PC-9 (cell line): ENCODE measurements around the gene EPGN. TPM values are rescaled to one million over a fixed set of nuclear protein-coding genes. Genes with fewer than 3 reads are reported as not detected.

Experiments used
- BruUV-seq: library from RNA; stranded (reverse); fragments of 400-500 nt; replicated peaks from 2 replicates; lab custom pipeline; 2021; lab: Mats Ljungman, UMichigan
- CTCF ChIA-PET: fragments of 300-600 bp; sonication (Branson Sonifier 250); formaldehyde crosslinking; loops from one replicate; lab custom pipeline; 2022; ENCODE audit warnings: antibody characterized with exemption; lab: Charles Lee
- POLR2A ChIA-PET: fragments of 300-600 bp; sonication (Branson Sonifier 250); formaldehyde crosslinking; loops from one replicate; lab custom pipeline; 2022; ENCODE audit warnings: antibody characterized with exemption; ENCODE audit not compliant: unreplicated experiment; lab: Charles Lee
- DNase-seq, 2 experiments: peaks; one replicate each; pipeline versions ENCODE4 v3.0.0 to v3.0.0-alpha.2; 2015 to 2022; ENCODE audit warnings: mixed read lengths in 1 of 2
- H2AFZ ChIP-seq: fragments of 200-600 bp; sonication (generic); 2 replicates; pipeline ENCODE4 v1.8.1; 2017; ENCODE audit warnings: antibody characterized with exemption
- H3F3A ChIP-seq: fragments of 200-600 bp; sonication (generic); 2 replicates; pipeline ENCODE4 v1.8.1; 2017; ENCODE audit warnings: antibody characterized with exemption, mild to moderate bottlenecking, low read depth; ENCODE audit not compliant: insufficient read depth
- H3K27ac ChIP-seq: fragments of 200-600 bp; sonication (generic); 2 replicates; pipeline ENCODE4 v1.6.1; 2016; ENCODE audit warnings: mixed run types
- H3K27me3 ChIP-seq: fragments of 200-600 bp; sonication (generic); 2 replicates; pipeline ENCODE4 v1.6.1; 2016; ENCODE audit warnings: low read depth, mixed run types; ENCODE audit not compliant: insufficient read depth
- H3K36me3 ChIP-seq: fragments of 200-600 bp; sonication (generic); 2 replicates; pipeline ENCODE4 v1.6.1; 2016; ENCODE audit warnings: low read depth, mixed run types
- H3K4me1 ChIP-seq: fragments of 200-600 bp; sonication (generic); replicated peaks from 2 replicates; pipeline ENCODE4 v1.6.1; 2016; ENCODE audit warnings: mixed run types; ENCODE audit not compliant: insufficient read depth
- H3K4me2 ChIP-seq: fragments of 200-600 bp; sonication (generic); 2 replicates; pipeline ENCODE4 v1.6.1; 2017; ENCODE audit warnings: mixed run types
- H3K4me3 ChIP-seq: fragments of 200-600 bp; sonication (generic); 2 replicates; pipeline ENCODE4 v1.6.1; 2016; ENCODE audit warnings: mixed run types
- H3K79me2 ChIP-seq: fragments of 200-600 bp; sonication (generic); 2 replicates; pipeline ENCODE4 v1.6.1; 2017; ENCODE audit warnings: low read depth, mixed run types
- H3K9me2 ChIP-seq: fragments of 200-600 bp; sonication (generic); 2 replicates; pipeline ENCODE4 v1.8.1; 2017; ENCODE audit warnings: mild to moderate bottlenecking; ENCODE audit not compliant: insufficient read depth
- H3K9me3 ChIP-seq: fragments of 200-600 bp; sonication (generic); 2 replicates; pipeline ENCODE4 v1.8.1; 2016; ENCODE audit warnings: low read depth; ENCODE audit not compliant: insufficient read depth
- H4K20me1 ChIP-seq: fragments of 200-600 bp; sonication (generic); 2 replicates; pipeline ENCODE4 v1.8.1; 2017; ENCODE audit not compliant: insufficient read depth
- EZH2 ChIP-seq: fragments of 200-600 bp; sonication (generic); IDR thresholded peaks from 2 replicates; pipeline ENCODE4 v1.8.0; 2017; ENCODE audit warnings: antibody characterized with exemption, low read depth
- intact Hi-C: fragments of 100-400 bp; cut with micrococcal nuclease; formaldehyde crosslinking; loops from one replicate; pipeline ENCODE4 v1.10.0; 2022; ENCODE audit not compliant: unreplicated experiment
- total RNA-seq: library from RNA; stranded (reverse); gene quantifications from 2 replicates; pipeline ENCODE4 v1.2.3, GENCODE V29; 2021
- TF ChIP-seq, protein P1 (sequence below): fragments of 200-600 bp; sonication (generic); conservative IDR thresholded peaks from 2 replicates; pipeline ENCODE4 v1.6.1; 2017; ENCODE audit warnings: mixed run types, antibody characterized with exemption, mild to moderate bottlenecking, moderate library complexity

EPGN gene
- total RNA-seq, 1 experiment from 2014 or later: 4.5 TPM

DNA sequence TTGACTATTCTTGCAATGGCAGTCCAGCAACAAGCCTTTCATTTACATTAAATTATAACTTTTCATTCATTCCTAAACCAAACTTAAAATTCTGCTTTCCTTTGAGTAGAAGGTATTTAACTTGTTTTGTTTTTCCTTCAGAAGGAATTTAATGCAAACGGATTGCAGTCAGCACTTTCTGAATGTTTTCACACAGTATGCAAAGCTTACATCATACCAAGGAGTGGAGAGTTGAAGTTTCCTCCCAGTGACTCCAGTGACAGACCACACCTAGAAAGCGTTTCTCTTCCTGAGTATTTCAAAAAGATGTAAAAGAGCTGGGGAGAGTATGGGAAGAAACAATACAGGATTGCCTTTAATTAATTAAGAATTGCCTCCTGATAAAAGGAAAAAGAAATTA is 8.1 kb downstream of the EPGN start:
- no peaks in the 10 kb centered on the region for H3F3A ChIP-seq
- H3K9me3 ChIP-seq: no peaks in the 10 kb centered on the region
- no peak for DNase-seq
- intact Hi-C loops: loop anchor here (1.0 kb wide), 1 partner anchor 359 kb away; no protein-coding TSS in a partner anchor
- no peaks in the 10 kb centered on the region for H3K27me3 ChIP-seq
- H3K4me2 ChIP-seq: no peak overlapping the region
- no peak overlapping the region for H3K4me3 ChIP-seq
- TF ChIP-seq, protein P1, sequence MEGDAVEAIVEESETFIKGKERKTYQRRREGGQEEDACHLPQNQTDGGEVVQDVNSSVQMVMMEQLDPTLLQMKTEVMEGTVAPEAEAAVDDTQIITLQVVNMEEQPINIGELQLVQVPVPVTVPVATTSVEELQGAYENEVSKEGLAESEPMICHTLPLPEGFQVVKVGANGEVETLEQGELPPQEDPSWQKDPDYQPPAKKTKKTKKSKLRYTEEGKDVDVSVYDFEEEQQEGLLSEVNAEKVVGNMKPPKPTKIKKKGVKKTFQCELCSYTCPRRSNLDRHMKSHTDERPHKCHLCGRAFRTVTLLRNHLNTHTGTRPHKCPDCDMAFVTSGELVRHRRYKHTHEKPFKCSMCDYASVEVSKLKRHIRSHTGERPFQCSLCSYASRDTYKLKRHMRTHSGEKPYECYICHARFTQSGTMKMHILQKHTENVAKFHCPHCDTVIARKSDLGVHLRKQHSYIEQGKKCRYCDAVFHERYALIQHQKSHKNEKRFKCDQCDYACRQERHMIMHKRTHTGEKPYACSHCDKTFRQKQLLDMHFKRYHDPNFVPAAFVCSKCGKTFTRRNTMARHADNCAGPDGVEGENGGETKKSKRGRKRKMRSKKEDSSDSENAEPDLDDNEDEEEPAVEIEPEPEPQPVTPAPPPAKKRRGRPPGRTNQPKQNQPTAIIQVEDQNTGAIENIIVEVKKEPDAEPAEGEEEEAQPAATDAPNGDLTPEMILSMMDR: no peak
- no peak for TF ChIP-seq EZH2
- POLR2A ChIA-PET: no interaction called here
- no peaks in the 10 kb centered on the region for H3K79me2 ChIP-seq
- no peak overlapping the region for H2AFZ ChIP-seq
- no peaks in the 10 kb centered on the region for H3K36me3 ChIP-seq
- peaks cover 12% of the 10 kb centered on the region for H3K4me1 ChIP-seq
- H3K9me2 ChIP-seq: no peaks in the 10 kb centered on the region
- H4K20me1 ChIP-seq: no peaks in the 10 kb centered on the region
- no TSS peak for BruUV-seq
- CTCF ChIA-PET: no interaction called here
- H3K27ac ChIP-seq: no peak overlapping the region

DNA sequence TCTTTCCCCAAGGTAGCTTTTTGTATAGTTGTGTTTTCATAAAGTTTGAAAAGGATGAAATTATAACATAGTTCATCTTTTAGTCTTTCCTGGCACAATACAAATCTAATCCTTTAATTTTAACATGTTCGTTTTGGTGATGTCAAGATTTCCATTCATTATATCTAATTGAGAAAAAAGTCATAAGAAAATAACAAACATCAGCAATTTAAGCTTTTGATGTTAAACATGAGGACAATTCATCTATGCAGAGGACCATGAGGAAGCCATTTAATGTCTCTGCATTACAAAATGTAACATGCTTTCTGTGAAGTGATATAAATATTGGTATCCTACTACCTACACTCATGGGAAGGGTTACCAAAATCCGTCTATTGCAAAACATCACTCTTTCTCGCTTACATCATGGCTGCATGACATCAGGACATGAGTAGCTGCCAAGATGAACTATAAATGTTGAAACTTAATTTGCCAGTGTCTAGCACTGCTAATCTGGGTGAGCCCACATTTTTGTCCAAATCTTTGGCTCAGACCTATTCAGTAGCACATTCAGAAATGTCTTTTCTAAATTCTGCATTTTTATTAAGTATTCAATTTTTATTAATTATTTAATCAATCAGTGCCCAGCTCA is 9.5 kb downstream of the EPGN start:
- H2AFZ ChIP-seq: no peak overlapping the region
- TF ChIP-seq EZH2: no peak
- TF ChIP-seq, protein P1: no peak
- CTCF ChIA-PET: no interaction called here

DNA sequence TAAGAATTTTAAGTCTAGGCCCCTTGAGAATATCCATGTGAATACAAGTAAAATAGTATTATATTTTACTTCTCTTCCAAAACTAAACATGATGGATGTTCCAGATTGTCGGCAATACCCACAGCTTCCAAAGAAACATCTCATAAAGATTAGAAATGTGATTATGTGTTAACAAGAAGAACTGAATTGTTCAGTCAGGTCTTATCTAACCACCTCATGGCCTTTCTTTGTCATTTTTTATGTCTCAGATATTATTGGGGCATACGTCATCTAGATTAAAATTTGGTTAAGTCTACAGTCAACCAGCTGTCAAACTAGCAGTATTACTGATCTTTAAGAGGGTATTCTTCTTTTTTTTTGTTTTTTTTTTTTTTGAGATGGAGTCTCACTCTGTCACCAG is 10.0 kb downstream of the EPGN start:
- BruUV-seq: no TSS peak
- TF ChIP-seq, protein P1: no peak
- no peak for TF ChIP-seq EZH2
- Histone ChIP-seq H3K4me1 (peaks cover 12% of the 10 kb centered on the region), H3K9me2 (no peaks in the 10 kb centered on the region), H3F3A (no peaks in the 10 kb centered on the region), H3K4me2 (no peak overlapping the region), H3K9me3 (no peaks in the 10 kb centered on the region), H3K27ac (no peak overlapping the region), H3K27me3 (no peaks in the 10 kb centered on the region), H3K79me2 (no peaks in the 10 kb centered on the region), H2AFZ (no peak overlapping the region), H4K20me1 (no peaks in the 10 kb centered on the region), H3K4me3 (no peak overlapping the region), H3K36me3 (no peaks in the 10 kb centered on the region)
- DNase-seq: no peak
- ChIA-PET CTCF (no interaction called here), POLR2A (no interaction called here)
- intact Hi-C loops: no loop called here

More for the DNA sequence above, 9.5 kb downstream of the EPGN start:
- intact Hi-C loops: no loop called here
- Histone ChIP-seq H3K4me2 (no peak overlapping the region), H3K36me3 (no peaks in the 10 kb centered on the region), H3F3A (no peaks in the 10 kb centered on the region), H3K9me3 (no peaks in the 10 kb centered on the region), H4K20me1 (no peaks in the 10 kb centered on the region), H3K27me3 (no peaks in the 10 kb centered on the region), H3K4me3 (no peak overlapping the region), H3K9me2 (no peaks in the 10 kb centered on the region), H3K4me1 (peaks cover 12% of the 10 kb centered on the region), H3K27ac (no peak overlapping the region), H3K79me2 (no peaks in the 10 kb centered on the region)
- POLR2A ChIA-PET: no interaction called here
- DNase-seq: no peak
- no TSS peak for BruUV-seq
